Mammary epithelial cell (primary cell): Measurements from ENCODE around the gene NPSR1.

ENCODE experiments used
- EZH2 ChIP-seq: IDR thresholded peaks from 2 replicates; pipeline ENCODE4 v1.6.1; 2012; ENCODE audit warnings: low read length, inconsistent platforms, borderline replicate concordance
- TF ChIP-seq, protein P1 (sequence below), 2 donors: IDR thresholded peaks in 1 of 2; conservative IDR thresholded peaks in 1 of 2; 2 replicates each; pipeline ENCODE4 v1.5.1; 2011 to 2012; ENCODE audit warnings: inconsistent platforms in 2 of 2, low read length in 2 of 2, mild to moderate bottlenecking in 2 of 2, control low read depth in 1 of 2, low read depth in 1 of 2; ENCODE audit not compliant: insufficient read depth in 1 of 2; ENCODE audit errors: extremely low read depth in 1 of 2

- TF ChIP-seq, protein P1, sequence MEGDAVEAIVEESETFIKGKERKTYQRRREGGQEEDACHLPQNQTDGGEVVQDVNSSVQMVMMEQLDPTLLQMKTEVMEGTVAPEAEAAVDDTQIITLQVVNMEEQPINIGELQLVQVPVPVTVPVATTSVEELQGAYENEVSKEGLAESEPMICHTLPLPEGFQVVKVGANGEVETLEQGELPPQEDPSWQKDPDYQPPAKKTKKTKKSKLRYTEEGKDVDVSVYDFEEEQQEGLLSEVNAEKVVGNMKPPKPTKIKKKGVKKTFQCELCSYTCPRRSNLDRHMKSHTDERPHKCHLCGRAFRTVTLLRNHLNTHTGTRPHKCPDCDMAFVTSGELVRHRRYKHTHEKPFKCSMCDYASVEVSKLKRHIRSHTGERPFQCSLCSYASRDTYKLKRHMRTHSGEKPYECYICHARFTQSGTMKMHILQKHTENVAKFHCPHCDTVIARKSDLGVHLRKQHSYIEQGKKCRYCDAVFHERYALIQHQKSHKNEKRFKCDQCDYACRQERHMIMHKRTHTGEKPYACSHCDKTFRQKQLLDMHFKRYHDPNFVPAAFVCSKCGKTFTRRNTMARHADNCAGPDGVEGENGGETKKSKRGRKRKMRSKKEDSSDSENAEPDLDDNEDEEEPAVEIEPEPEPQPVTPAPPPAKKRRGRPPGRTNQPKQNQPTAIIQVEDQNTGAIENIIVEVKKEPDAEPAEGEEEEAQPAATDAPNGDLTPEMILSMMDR (conservative IDR thresholded peaks at IDR 0.05 in 1 of 2, IDR thresholded peaks at IDR 0.05 in 1 of 2; ENCODE audit: extremely low read depth in 1 of 2, insufficient read depth in 1 of 2, low read depth in 1 of 2, low read length in 2 of 2), result no peak
- TF ChIP-seq EZH2, result no peak
These were observed 61.6 kb downstream of the NPSR1 start for GRCh38 chr7:34719636-34720035.
